Measurements from ENCODE around the gene SLC44A5.

SLC44A5 gene

GRCh38 chr1:75444220-75444619, 166.7 kb downstream of the SLC44A5 start:
- no peaks in the 10 kb centered on the region for H3K4me1 ChIP-seq (ENCODE audit: control insufficient read depth in 1 of 2, insufficient read depth in 1 of 2, low read depth in 1 of 2, low read length in 1 of 2)
- no peaks in the 10 kb centered on the region for H3K9me3 ChIP-seq
- H3K36me3 ChIP-seq: no peaks in the 10 kb centered on the region
- H3K27me3 ChIP-seq: no peaks in the 10 kb centered on the region
- H3K4me3 ChIP-seq (ENCODE audit: low read depth in 1 of 2, low read length in 1 of 2): no peak overlapping the region
- TF ChIP-seq, protein P1, sequence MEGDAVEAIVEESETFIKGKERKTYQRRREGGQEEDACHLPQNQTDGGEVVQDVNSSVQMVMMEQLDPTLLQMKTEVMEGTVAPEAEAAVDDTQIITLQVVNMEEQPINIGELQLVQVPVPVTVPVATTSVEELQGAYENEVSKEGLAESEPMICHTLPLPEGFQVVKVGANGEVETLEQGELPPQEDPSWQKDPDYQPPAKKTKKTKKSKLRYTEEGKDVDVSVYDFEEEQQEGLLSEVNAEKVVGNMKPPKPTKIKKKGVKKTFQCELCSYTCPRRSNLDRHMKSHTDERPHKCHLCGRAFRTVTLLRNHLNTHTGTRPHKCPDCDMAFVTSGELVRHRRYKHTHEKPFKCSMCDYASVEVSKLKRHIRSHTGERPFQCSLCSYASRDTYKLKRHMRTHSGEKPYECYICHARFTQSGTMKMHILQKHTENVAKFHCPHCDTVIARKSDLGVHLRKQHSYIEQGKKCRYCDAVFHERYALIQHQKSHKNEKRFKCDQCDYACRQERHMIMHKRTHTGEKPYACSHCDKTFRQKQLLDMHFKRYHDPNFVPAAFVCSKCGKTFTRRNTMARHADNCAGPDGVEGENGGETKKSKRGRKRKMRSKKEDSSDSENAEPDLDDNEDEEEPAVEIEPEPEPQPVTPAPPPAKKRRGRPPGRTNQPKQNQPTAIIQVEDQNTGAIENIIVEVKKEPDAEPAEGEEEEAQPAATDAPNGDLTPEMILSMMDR (IDR thresholded peaks at IDR 0.05): no peak
- no peak overlapping the region for H3K27ac ChIP-seq

DNA sequence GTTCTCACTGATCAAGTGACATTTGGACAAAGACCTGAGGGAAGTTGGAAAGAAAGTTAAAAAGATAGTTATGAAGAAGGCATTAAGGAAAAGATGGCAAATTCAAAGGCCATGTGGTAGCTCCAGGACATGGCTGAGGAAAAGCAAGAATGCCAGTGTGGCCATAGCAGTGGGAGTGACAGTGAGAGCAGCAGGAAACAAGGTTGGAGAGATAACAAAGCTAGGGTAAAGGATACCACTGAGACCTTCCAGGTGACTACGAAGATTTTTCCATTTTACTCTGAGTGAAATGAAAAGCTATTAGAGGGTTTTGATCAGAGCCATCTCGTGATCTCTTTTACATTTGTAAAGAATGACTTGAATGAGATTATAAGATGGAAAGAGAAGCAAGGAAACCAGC, 170.6 kb downstream of the SLC44A5 start:
- Histone ChIP-seq H3K4me1 (ENCODE audit: control insufficient read depth in 1 of 2, insufficient read depth in 1 of 2, low read depth in 1 of 2, low read length in 1 of 2) (no peaks in the 10 kb centered on the region), H3K27me3 (no peaks in the 10 kb centered on the region), H3K36me3 (no peaks in the 10 kb centered on the region), H3K9me3 (no peaks in the 10 kb centered on the region), H3K4me3 (ENCODE audit: low read depth in 1 of 2, low read length in 1 of 2) (no peak overlapping the region), H3K27ac (no peak overlapping the region)
- TF ChIP-seq, protein P1 (IDR thresholded peaks at IDR 0.05): no peak

DNA sequence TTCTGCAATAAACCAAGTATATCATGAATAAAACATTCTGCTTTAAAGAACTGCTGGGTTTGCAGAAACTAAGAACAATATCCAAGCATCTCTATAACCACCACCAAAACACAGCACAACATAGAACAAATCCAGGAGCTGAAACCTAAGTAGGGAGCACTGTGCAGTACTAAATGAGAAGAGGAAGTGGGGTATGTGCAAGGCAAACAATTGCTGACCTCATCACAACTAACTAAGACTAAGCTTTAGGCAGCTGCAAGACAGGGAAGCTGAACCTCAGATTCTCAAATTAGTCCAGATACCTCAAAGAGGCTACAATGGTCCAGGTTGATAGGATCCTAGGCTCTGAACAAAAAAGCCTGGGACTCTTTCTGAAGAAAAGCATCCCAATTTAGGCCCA, 172.6 kb downstream of the SLC44A5 start:
- Histone ChIP-seq H3K4me3 (ENCODE audit: low read depth in 1 of 2, low read length in 1 of 2) (no peak overlapping the region), H3K27me3 (no peaks in the 10 kb centered on the region), H3K4me1 (ENCODE audit: control insufficient read depth in 1 of 2, insufficient read depth in 1 of 2, low read depth in 1 of 2, low read length in 1 of 2) (no peaks in the 10 kb centered on the region), H3K27ac (no peak overlapping the region), H3K9me3 (no peaks in the 10 kb centered on the region), H3K36me3 (no peaks in the 10 kb centered on the region)
- TF ChIP-seq, protein P1 (IDR thresholded peaks at IDR 0.05): no peak

DNA sequence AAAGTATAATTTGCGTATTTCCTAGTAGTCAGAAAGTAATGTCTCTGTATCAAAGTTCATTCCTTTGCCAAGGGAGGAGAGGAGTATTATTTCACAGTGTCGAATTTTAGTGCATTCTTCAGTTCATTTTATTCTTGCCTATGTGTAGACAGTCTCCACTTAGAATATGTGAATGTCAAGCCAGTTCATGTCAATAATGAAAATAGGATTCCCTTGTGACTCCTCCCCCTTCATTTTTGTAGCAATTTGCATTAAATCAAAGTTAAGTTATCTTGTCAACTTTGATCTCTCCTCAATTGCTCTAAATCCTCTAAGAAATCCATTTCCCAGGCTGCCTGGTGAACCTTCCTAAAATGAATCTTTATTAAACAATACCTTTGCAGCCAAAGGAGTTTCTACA, 179.1 kb downstream of the SLC44A5 start:
- H3K27ac ChIP-seq: no peak overlapping the region
- H3K4me1 ChIP-seq (ENCODE audit: control insufficient read depth in 1 of 2, insufficient read depth in 1 of 2, low read depth in 1 of 2, low read length in 1 of 2): no peaks in the 10 kb centered on the region
- TF ChIP-seq, protein P1 (IDR thresholded peaks at IDR 0.05): no peak
- H3K27me3 ChIP-seq: no peaks in the 10 kb centered on the region
- H3K9me3 ChIP-seq: no peaks in the 10 kb centered on the region
- no peaks in the 10 kb centered on the region for H3K36me3 ChIP-seq
- H3K4me3 ChIP-seq (ENCODE audit: low read depth in 1 of 2, low read length in 1 of 2): no peak overlapping the region

DNA sequence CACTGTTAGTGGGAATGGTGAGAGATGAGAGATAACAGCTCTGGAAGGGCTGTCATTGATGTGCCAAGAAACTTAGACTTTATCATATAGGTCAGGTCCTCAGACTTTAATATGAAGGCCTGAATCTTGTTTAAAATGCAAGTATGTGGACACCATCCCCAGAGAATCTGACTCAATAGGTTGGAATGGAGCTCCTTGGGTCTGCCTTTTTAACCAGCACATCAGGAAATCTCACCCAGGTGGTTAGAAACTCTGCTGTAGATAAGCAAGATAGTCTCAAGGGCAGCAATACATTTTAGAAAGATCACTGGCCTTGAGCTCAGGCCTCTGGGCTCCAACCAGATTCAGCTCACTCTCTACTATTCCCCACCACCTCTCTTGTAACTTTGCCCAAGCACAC, 180.4 kb downstream of the SLC44A5 start:
- no peak overlapping the region for H3K4me3 ChIP-seq (ENCODE audit: low read depth in 1 of 2, low read length in 1 of 2)
- H3K4me1 ChIP-seq (ENCODE audit: control insufficient read depth in 1 of 2, insufficient read depth in 1 of 2, low read depth in 1 of 2, low read length in 1 of 2): no peaks in the 10 kb centered on the region
- no peaks in the 10 kb centered on the region for H3K27me3 ChIP-seq
- no peaks in the 10 kb centered on the region for H3K9me3 ChIP-seq
- no peak overlapping the region for H3K27ac ChIP-seq
- TF ChIP-seq, protein P1 (IDR thresholded peaks at IDR 0.05): no peak
- H3K36me3 ChIP-seq: no peaks in the 10 kb centered on the region

- H3K4me3 ChIP-seq (ENCODE audit: low read depth in 1 of 2, low read length in 1 of 2): no peak overlapping the region
- TF ChIP-seq, protein P1 (IDR thresholded peaks at IDR 0.05): no peak
- no peaks in the 10 kb centered on the region for H3K36me3 ChIP-seq
- H3K9me3 ChIP-seq: no peaks in the 10 kb centered on the region
- H3K4me1 ChIP-seq (ENCODE audit: control insufficient read depth in 1 of 2, insufficient read depth in 1 of 2, low read depth in 1 of 2, low read length in 1 of 2): no peaks in the 10 kb centered on the region
- no peak overlapping the region for H3K27ac ChIP-seq
- H3K27me3 ChIP-seq: no peaks in the 10 kb centered on the region
These were observed 184.2 kb downstream of the SLC44A5 start for GRCh38 chr1:75426688-75427087.

Measured in neutrophil (primary cell).